Measurements from ENCODE around the gene SP5.

- TF ChIP-seq POLR2AphosphoS5 (IDR thresholded peaks at IDR 0.05; ENCODE audit: low read depth, low read length) (no peak), POLR2A (IDR thresholded peaks at IDR 0.05; ENCODE audit: low read depth, low read length) (no peak), TAF1 (IDR thresholded peaks at IDR 0.05; ENCODE audit: low read depth, low read length) (no peak), SPI1 (IDR thresholded peaks at IDR 0.05; ENCODE audit: low read depth, low read length) (no peak), POU2F2 (IDR thresholded peaks at IDR 0.05; ENCODE audit: low read depth, low read length) (no peak), PAX5 (IDR thresholded peaks at IDR 0.05; ENCODE audit: insufficient read depth, low read length, severe bottlenecking) (no peak)
These were observed 29.3 kb downstream of the SP5 start for GRCh38 chr2:170744248-170745002.

All from GM12891 (cell line).